NT2/D1 (cell line): ENCODE data around the gene RCAN1.

ENCODE experiments used
- DNase-seq: peaks from one replicate; pipeline ENCODE4 v3.0.0-alpha.2; 2011; ENCODE audit warnings: low read depth, low spot score
- H3K27me3 ChIP-seq: 2 replicates; pipeline ENCODE4 v1.6.0; 2011; ENCODE audit warnings: mild to moderate bottlenecking; ENCODE audit not compliant: insufficient read length, insufficient read depth
- H3K36me3 ChIP-seq: 2 replicates; pipeline ENCODE4 v1.6.1; 2011; ENCODE audit warnings: mild to moderate bottlenecking, low read length, mixed read lengths; ENCODE audit not compliant: insufficient read depth, insufficient read length
- H3K4me1 ChIP-seq: 2 replicates; pipeline ENCODE4 v1.5.1; 2011; ENCODE audit not compliant: insufficient read depth, insufficient read length
- H3K4me3 ChIP-seq: 2 replicates; pipeline ENCODE4 v1.5.1; 2011; ENCODE audit warnings: low read depth; ENCODE audit not compliant: insufficient read length
- H3K9ac ChIP-seq: 2 replicates; pipeline ENCODE4 v1.6.0; 2011; ENCODE audit warnings: low read depth; ENCODE audit not compliant: insufficient read length
- H3K9me3 ChIP-seq: 2 replicates; pipeline ENCODE4 v1.5.1; 2011; ENCODE audit warnings: mild to moderate bottlenecking, low read length; ENCODE audit not compliant: insufficient read depth
- SUZ12 ChIP-seq: IDR thresholded peaks from 2 replicates; pipeline ENCODE4 v1.6.1; 2011; ENCODE audit not compliant: insufficient read length, insufficient read depth; ENCODE audit errors: extremely low read depth
- YY1 ChIP-seq: IDR thresholded peaks from 2 replicates; pipeline ENCODE4 v1.6.1; 2011; ENCODE audit not compliant: insufficient read length, insufficient read depth
- ZNF274 ChIP-seq: IDR thresholded peaks from 2 replicates; pipeline ENCODE4 v1.6.1; 2011; ENCODE audit warnings: mild to moderate bottlenecking, low read depth, low read length

RCAN1 gene

DNA sequence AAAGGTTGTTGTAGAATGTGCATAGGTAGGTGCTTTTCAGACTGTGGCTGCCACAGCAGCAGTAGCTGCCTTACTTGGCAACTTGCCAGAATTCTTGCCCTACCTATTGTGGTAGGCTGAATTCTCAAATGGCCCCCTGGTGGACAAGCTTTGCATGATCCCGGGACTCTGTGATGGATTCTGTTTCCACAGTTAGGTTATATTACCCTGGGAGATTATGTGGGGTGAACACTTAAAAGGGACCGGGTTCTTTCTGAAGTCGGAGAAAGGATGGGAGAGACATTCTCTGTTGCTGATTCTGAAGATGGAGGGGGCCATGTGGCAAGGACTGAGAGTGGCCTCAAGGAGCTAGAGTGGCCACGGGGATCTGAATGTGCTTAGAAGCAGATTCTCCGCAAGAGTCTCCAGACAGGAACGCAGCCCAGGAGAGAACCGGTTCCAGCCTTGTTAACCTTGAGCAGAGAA is 70.8 kb downstream of the RCAN1 start:
- H3K4me3 ChIP-seq = no peak overlapping the region
- H3K4me1 ChIP-seq = peaks cover 8% of the 10 kb centered on the region
- H3K36me3 ChIP-seq = no peaks in the 10 kb centered on the region
- TF ChIP-seq ZNF274 = no peak
- TF ChIP-seq SUZ12 = no peak
- TF ChIP-seq YY1 = no peak
- DNase-seq = peak; percentile 88
- H3K9ac ChIP-seq = no peak overlapping the region
- peaks cover 8% of the 10 kb centered on the region; the same call in 1 of the 2 replicates for H3K9me3 ChIP-seq
- no peaks in the 10 kb centered on the region for H3K27me3 ChIP-seq

DNA sequence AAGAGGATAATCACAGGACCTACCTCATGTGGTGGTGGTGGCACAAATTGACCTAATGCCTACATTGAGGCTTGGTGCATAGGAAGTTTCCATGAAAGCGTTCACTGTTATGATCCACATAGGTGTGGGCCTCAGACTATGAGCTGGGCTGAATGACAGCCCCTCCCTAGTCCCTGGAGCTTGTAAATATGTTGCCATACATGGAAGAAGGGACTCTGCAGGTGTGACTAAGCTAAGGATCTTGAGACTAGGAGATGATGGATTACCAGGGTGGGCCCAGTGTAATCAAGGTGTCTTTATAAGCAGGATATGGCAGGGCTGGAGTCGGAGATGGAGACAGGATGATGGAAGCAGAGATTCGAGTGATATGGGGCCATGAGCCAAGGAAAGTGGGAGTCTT is 71.9 kb downstream of the RCAN1 start:
- H3K9me3 ChIP-seq = peaks cover 8% of the 10 kb centered on the region; the same call in 1 of the 2 replicates
- H3K9ac ChIP-seq = no peak overlapping the region
- H3K4me1 ChIP-seq = peaks cover 8% of the 10 kb centered on the region
- no peaks in the 10 kb centered on the region for H3K27me3 ChIP-seq
- H3K4me3 ChIP-seq = no peak overlapping the region
- H3K36me3 ChIP-seq = no peaks in the 10 kb centered on the region
- DNase-seq = no peak
- no peak for TF ChIP-seq ZNF274
- TF ChIP-seq SUZ12 = no peak
- TF ChIP-seq YY1 = no peak

DNA sequence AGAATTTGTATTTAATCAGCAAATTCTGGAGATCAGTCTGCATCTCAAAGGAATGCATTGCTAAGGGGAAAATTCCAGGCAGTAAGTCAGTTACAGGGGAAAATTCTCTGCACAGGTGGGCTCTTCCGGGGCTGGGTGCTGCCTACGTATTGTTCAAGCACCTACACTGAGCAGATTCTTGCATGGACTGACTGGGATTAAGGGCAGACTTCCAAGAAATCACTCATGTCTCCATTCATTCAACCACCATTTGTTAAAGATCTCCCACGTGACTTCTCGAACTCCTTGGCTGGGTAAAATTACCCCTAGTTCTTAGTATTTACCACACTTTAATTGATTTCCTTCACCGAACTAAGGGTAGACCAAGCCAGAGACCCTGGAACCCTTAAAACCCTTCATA is 74.7 kb downstream of the RCAN1 start:
- TF ChIP-seq ZNF274 (no peak), YY1 (no peak), SUZ12 (no peak)
- no peak overlapping the region for H3K9ac ChIP-seq
- peaks cover 6% of the 10 kb centered on the region for H3K4me1 ChIP-seq
- no peaks in the 10 kb centered on the region for H3K27me3 ChIP-seq
- DNase-seq = no peak
- H3K4me3 ChIP-seq = no peak overlapping the region
- H3K9me3 ChIP-seq = peaks cover 8% of the 10 kb centered on the region; the same call in 1 of the 2 replicates
- no peaks in the 10 kb centered on the region for H3K36me3 ChIP-seq

DNA sequence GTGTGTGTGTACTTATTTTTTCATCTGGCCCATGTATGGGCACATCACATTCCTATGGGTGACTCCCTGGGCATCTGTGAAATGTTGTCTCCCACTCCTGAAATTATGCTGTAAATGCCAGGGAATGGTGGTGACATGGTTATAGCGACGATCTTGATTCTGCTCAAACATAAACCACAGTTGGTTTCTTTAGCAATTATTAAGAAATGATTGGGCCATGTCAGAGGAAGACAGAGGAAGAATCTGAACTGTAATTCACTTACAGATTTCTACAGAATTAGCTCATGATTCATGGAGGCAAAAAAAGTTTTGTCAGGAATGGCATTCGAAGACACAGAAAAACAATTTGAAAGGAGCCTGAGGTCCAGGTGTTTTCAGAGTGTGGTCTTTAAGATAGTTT is 77.1 kb downstream of the RCAN1 start:
- no peaks in the 10 kb centered on the region for H3K36me3 ChIP-seq
- TF ChIP-seq YY1 (no peak), ZNF274 (no peak), SUZ12 (no peak)

DNA sequence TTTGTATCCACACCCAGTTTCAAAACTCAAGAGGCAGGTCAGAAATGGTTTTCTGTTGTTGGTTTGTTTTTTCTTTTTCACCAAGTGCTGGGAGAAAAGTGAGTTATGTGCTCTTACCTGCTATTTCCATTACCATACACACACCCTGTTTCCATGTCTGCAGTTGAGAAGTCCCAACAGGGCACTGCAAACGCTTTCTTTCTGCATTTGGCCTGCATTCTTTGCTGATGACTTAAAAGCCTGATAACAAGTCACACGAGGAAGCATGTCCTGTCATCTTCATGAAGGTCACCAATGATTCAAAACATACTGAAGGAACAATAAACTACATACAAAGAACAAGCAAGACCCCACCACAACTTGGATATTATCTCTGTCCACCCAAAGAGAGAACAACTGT is 78.1 kb downstream of the RCAN1 start:
- Histone ChIP-seq H3K4me3 (no peak overlapping the region), H3K27me3 (no peaks in the 10 kb centered on the region), H3K9ac (no peak overlapping the region), H3K9me3 (no peaks in the 10 kb centered on the region), H3K4me1 (no peaks in the 10 kb centered on the region), H3K36me3 (no peaks in the 10 kb centered on the region)
- no peak for TF ChIP-seq ZNF274
- TF ChIP-seq SUZ12 = no peak
- TF ChIP-seq YY1 = no peak
- no peak for DNase-seq

More for the DNA sequence above, 77.1 kb downstream of the RCAN1 start:
- Histone ChIP-seq H3K4me3 (no peak overlapping the region), H3K27me3 (no peaks in the 10 kb centered on the region), H3K9me3 (no peaks in the 10 kb centered on the region), H3K4me1 (no peaks in the 10 kb centered on the region), H3K9ac (no peak overlapping the region)
- DNase-seq = no peak

DNA sequence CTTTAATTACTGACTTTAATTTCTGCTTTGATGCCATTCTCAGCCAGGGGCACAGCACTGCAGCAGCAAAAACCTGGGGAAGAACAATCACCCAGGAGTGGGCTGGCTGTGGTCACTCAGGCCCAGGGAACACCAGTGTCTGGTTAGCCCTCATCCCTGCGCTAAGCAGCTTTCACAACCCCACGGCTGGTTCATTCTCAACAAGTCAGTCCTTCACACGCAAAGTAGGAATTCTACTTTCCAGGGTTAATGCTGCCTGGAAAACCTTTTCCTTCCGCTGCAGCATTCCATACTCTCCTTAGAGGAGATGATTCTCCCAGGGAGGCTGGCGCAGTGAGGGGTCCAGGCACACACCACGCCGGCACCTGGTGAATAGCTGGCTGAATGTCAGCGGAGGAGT is 78.6 kb downstream of the RCAN1 start:
- H3K9me3 ChIP-seq = no peaks in the 10 kb centered on the region

DNA sequence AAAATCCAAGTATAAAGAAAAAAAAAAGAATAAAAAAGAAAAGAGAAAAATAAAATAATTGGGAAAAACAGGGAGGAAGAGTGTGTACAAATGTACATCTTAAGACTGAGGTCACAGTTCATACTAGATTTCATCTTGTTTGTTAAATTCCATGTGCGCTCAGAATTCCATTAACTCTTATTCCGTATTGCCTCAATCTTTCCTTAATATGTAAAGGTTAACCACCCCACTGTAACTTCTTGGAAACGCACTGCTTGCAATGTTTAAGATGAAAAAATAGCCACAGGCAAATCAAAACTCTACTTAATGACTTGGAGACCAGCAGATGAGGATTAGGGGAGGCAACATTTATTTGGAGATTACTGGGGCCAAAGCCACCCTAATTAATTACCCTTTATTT is 79.0 kb downstream of the RCAN1 start:
- no peaks in the 10 kb centered on the region for H3K36me3 ChIP-seq
- no peak for DNase-seq
- H3K27me3 ChIP-seq = no peaks in the 10 kb centered on the region
- TF ChIP-seq YY1 (no peak), ZNF274 (no peak), SUZ12 (no peak)
- no peak overlapping the region for H3K4me3 ChIP-seq
- no peak overlapping the region for H3K9ac ChIP-seq
- H3K4me1 ChIP-seq = no peaks in the 10 kb centered on the region
- no peaks in the 10 kb centered on the region for H3K9me3 ChIP-seq

More for the DNA sequence above, 78.6 kb downstream of the RCAN1 start:
- Histone ChIP-seq H3K9ac (no peak overlapping the region), H3K4me3 (no peak overlapping the region), H3K27me3 (no peaks in the 10 kb centered on the region), H3K4me1 (no peaks in the 10 kb centered on the region), H3K36me3 (no peaks in the 10 kb centered on the region)
- TF ChIP-seq SUZ12 = no peak
- no peak for TF ChIP-seq ZNF274
- no peak for TF ChIP-seq YY1
- DNase-seq = no peak
